ENCODE measurements around the gene RTCA.

RTCA gene

DNA sequence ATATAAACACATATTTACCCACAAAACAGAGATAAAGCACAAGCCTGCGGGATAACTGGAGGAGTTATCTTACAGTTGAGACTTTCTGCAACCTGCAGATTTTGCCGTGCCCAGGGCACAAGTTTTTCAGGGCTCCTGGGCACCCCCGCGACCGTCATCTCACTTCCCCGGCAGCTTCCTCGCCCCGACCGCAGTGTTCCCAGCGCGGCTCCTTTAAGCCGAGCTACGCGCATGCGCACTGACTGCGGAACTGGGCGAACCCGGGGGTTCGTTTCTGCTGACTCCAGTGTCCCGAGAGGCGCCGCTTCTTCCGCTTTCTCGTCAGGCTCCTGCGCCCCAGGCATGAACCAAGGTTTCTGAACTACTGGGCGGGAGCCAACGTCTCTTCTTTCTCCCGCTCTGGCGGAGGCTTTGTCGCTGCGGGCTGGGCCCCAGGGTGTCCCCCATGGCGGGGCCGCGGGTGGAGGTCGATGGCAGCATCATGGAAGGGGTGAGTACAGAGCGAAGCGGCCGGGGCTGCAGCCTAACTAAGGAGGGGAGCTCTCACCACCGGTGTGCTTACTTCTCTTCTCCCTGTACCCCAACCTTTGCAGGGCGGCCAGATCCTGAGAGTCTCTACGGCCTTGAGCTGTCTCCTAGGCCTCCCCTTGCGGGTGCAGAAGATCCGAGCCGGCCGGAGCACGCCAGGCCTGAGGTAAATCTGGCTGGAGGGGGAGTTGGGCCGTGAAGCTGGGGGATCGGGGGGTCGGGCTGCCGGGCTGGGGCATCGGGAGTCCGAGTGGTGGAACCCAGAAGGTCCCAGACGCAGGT lies at the start of gene RTCA:
TSS of gene RTCA (plus strand) at position 286 of the 810 bp plus-strand sequence. CDS start at position 446, 160 bp downstream.
- TF ChIP-seq, protein P1, sequence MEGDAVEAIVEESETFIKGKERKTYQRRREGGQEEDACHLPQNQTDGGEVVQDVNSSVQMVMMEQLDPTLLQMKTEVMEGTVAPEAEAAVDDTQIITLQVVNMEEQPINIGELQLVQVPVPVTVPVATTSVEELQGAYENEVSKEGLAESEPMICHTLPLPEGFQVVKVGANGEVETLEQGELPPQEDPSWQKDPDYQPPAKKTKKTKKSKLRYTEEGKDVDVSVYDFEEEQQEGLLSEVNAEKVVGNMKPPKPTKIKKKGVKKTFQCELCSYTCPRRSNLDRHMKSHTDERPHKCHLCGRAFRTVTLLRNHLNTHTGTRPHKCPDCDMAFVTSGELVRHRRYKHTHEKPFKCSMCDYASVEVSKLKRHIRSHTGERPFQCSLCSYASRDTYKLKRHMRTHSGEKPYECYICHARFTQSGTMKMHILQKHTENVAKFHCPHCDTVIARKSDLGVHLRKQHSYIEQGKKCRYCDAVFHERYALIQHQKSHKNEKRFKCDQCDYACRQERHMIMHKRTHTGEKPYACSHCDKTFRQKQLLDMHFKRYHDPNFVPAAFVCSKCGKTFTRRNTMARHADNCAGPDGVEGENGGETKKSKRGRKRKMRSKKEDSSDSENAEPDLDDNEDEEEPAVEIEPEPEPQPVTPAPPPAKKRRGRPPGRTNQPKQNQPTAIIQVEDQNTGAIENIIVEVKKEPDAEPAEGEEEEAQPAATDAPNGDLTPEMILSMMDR (IDR thresholded peaks at IDR 0.05; ENCODE audit: control insufficient read depth, extremely low read depth, insufficient read depth): no peak
- peak; percentile 81 for DNase-seq (ENCODE audit: low read depth)
- peak within 1 kb of the TSS; percentile 94 for H3K4me3 ChIP-seq (ENCODE audit: low read depth, low read length)

DNA sequence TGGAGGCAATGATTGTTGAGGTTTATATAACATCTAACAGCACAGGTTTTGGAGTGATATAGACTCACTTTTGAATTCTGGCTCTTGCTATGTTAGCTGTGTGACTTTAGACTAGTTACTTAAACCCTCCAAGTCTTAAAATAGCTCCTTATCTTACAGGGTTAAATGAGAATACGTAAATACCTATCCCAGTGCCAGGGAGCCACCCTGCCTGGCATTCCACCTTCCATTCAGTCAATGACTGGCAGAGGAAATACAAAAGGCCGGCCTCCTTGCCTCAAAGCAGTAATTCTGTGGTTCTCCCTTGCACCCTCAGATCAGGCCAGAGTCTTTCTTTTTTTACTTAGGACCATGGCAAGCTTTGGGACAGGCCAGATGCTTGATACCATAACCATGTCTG lies 48.2 kb upstream of the RTCA start:
- TF ChIP-seq, protein P1 (IDR thresholded peaks at IDR 0.05; ENCODE audit: control insufficient read depth, extremely low read depth, insufficient read depth): no peak
- no peak overlapping the region for H3K4me3 ChIP-seq (ENCODE audit: low read depth, low read length)
- DNase-seq (ENCODE audit: low read depth): no peak

DNA sequence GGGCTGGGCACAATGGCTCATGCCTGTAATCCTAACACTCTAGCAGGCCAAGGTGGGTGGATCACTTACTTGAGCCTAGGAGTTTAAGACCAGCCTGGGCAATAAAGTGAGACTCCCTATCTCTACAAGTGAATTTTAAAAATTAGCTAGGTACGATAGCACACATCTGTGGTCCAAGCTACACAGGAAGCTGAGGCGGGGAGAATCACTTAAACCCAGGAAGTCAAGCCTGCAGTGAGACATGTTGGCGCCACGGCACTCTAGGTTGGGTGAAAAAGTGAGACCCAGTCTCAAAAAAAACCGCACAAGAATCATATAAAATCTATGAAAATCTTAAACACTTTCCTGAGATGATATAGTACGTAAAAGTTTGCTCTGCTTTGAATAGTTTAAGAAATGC lies 46.6 kb upstream of the RTCA start:
- H3K4me3 ChIP-seq (ENCODE audit: low read depth, low read length): no peak overlapping the region
- TF ChIP-seq, protein P1 (IDR thresholded peaks at IDR 0.05; ENCODE audit: control insufficient read depth, extremely low read depth, insufficient read depth): no peak
- no peak for DNase-seq (ENCODE audit: low read depth)

DNA sequence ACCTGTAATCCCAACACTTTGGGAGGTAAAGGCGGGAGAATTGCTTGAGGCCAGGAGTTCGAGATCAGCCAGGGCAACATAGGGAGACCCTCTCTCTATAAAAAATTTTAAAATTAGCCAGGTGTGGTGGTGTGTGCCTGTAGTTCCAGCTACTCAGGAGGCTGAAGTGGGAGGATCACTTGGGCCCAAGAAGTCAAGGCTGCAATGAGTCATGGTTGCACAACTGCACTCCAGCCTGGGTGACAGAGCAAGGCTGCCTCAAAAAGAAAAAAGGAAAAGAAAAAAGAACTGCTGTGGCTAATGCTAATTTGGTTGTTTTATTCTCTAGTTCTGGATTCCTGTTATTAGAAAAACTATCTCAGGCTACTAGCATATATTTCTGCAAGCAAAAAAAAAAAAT lies 46.1 kb upstream of the RTCA start:
- no peak for DNase-seq (ENCODE audit: low read depth)
- TF ChIP-seq, protein P1 (IDR thresholded peaks at IDR 0.05; ENCODE audit: control insufficient read depth, extremely low read depth, insufficient read depth): no peak

DNA sequence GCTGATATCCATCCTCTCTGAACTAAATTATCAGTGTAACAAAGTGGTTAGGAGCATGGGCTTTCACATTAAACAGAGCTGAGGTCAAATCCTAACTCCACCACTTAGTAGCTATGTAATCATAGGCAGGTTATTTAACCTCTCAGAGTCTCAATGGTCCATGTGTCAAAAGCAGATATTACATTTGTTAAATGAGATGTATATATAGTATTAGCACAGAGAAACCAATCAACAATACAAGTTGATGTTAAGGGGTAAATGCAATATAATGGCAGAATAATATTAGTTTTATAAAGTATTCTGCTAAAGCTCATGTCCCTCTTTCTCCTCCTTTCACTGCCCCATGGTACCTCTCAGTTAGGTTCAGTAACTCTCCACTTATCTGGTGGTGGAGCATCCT lies 43.6 kb upstream of the RTCA start:
- no peak for DNase-seq (ENCODE audit: low read depth)
- TF ChIP-seq, protein P1 (IDR thresholded peaks at IDR 0.05; ENCODE audit: control insufficient read depth, extremely low read depth, insufficient read depth): no peak
- no peak overlapping the region for H3K4me3 ChIP-seq (ENCODE audit: low read depth, low read length)

More for the DNA sequence above, 46.1 kb upstream of the RTCA start:
- no peak overlapping the region for H3K4me3 ChIP-seq (ENCODE audit: low read depth, low read length)

DNA sequence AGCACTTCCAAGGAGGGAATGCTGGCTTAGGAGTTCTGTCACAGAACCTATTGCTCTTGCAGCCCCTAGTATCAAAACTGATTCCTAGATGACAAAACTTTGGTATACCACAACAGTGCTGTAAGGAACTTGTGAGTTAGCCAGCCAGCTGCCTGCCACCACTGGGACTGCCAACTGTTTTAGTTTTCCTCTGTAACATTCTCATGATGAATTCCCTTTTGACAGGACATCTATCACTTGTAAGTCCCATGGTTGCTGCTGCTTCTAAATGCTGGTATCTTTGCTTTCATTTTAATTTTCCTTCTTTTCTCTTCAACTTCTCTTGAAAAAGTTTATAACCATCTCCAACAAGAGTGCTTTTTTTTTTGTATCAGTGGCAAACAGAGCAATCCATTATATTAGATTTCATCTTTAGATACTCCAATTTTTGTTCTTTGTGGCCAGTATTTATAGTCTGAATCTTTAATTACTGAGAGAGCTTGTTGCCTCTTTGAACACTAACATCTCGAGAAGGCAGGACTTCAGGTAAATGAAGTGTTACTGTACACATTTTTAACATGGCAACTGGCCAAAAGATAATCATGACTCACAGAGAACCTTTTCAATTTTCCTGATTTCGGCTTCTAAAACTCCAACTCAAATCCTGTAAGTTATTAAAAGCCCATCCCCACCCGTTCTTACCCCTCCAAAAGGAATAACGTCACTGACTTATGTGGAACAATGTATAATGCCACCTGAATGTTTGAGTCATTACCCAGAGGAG lies 36.2 kb upstream of the RTCA start:
- DNase-seq (ENCODE audit: low read depth): no peak
- TF ChIP-seq, protein P1 (IDR thresholded peaks at IDR 0.05; ENCODE audit: control insufficient read depth, extremely low read depth, insufficient read depth): no peak
- H3K4me3 ChIP-seq (ENCODE audit: low read depth, low read length): no peak overlapping the region
